OCI-LY1 (cell line): ENCODE measurements around the gene CAPN11.

Experiments used
- CTCF ChIP-seq: fragments of 200-600 bp; sonication (generic), shearing (Covaris generic); IDR thresholded peaks from 2 replicates; pipeline ENCODE4 v1.5.1; 2017; ENCODE audit warnings: mild to moderate bottlenecking, antibody characterized with exemption, low read length, moderate library complexity, mixed read lengths
- EZH2 ChIP-seq: fragments of 200-600 bp; sonication (generic), shearing (Covaris generic); IDR thresholded peaks from 2 replicates; pipeline ENCODE4 v1.8.0; 2017; ENCODE audit warnings: borderline replicate concordance, mixed run types, mild to moderate bottlenecking, antibody characterized with exemption, low read length, moderate library complexity, mixed read lengths

- TF ChIP-seq CTCF, result peak; percentile 76
- TF ChIP-seq EZH2, result no peak
These were observed 62.8 kb downstream of the CAPN11 start for GRCh38 chr6:44221291-44221960.
